ENCODE data around the gene CDH5.

GRCh38 chr16:66451548-66451947 lies 85.1 kb downstream of the CDH5 start:
- TF ChIP-seq, protein P1, sequence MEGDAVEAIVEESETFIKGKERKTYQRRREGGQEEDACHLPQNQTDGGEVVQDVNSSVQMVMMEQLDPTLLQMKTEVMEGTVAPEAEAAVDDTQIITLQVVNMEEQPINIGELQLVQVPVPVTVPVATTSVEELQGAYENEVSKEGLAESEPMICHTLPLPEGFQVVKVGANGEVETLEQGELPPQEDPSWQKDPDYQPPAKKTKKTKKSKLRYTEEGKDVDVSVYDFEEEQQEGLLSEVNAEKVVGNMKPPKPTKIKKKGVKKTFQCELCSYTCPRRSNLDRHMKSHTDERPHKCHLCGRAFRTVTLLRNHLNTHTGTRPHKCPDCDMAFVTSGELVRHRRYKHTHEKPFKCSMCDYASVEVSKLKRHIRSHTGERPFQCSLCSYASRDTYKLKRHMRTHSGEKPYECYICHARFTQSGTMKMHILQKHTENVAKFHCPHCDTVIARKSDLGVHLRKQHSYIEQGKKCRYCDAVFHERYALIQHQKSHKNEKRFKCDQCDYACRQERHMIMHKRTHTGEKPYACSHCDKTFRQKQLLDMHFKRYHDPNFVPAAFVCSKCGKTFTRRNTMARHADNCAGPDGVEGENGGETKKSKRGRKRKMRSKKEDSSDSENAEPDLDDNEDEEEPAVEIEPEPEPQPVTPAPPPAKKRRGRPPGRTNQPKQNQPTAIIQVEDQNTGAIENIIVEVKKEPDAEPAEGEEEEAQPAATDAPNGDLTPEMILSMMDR (IDR thresholded peaks at IDR 0.05; ENCODE audit: low read length) = no peak
- TF ChIP-seq EZH2 (IDR thresholded peaks at IDR 0.05; ENCODE audit: borderline replicate concordance, low read length) = no peak

All from OCI-LY1 (cell line).